HEK293 (cell line): ENCODE data around the gene KLB.

Experiments
- HOXA7 ChIP-seq: sonication (generic); formaldehyde crosslinking; IDR thresholded peaks from 2 replicates; pipeline ENCODE4 v1.8.1; 2022; ENCODE audit warnings: missing genetic modification reagents, borderline replicate concordance
- SP2 ChIP-seq: fragments of 450-650 bp; formaldehyde crosslinking; IDR thresholded peaks from 2 replicates; pipeline ENCODE4 v1.5.1; 2016; ENCODE audit warnings: missing biosample characterization, missing genetic modification characterization
- TF ChIP-seq, protein P1 (sequence below): fragments of 450-650 bp; formaldehyde crosslinking; IDR thresholded peaks from 2 replicates; pipeline ENCODE4 v1.5.1; 2016; ENCODE audit warnings: missing biosample characterization, missing genetic modification characterization

DNA sequence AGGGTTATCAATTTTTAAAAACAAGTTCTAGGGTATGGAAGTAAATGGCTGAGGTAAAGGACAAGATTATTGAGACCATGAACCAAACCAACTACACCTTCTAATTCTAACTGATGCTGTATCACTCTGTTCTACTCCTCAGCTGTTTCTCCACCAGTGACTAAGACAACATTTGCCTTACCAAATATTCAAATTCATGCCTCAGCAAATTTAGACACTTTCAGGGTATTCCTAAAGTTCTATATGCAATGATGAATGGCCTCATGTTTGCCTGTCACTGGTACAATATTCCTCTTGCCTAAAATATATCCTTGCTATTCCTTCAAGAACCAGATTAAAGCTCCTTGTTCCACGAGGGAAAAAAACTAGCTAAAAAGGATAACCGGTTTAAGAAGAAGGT is 47.0 kb downstream of the KLB start:
- TF ChIP-seq HOXA7 (CRISPR knock-in tag) (no peak), SP2 (tag by site-specific recombination) (no peak)
- TF ChIP-seq, protein P1, sequence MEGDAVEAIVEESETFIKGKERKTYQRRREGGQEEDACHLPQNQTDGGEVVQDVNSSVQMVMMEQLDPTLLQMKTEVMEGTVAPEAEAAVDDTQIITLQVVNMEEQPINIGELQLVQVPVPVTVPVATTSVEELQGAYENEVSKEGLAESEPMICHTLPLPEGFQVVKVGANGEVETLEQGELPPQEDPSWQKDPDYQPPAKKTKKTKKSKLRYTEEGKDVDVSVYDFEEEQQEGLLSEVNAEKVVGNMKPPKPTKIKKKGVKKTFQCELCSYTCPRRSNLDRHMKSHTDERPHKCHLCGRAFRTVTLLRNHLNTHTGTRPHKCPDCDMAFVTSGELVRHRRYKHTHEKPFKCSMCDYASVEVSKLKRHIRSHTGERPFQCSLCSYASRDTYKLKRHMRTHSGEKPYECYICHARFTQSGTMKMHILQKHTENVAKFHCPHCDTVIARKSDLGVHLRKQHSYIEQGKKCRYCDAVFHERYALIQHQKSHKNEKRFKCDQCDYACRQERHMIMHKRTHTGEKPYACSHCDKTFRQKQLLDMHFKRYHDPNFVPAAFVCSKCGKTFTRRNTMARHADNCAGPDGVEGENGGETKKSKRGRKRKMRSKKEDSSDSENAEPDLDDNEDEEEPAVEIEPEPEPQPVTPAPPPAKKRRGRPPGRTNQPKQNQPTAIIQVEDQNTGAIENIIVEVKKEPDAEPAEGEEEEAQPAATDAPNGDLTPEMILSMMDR, result no peak
